Measurements from ENCODE around the gene CCDC159.

- TF ChIP-seq CTCF (IDR thresholded peaks at IDR 0.05) (peak in 1 of 7 experiments; percentile 13), POLR2A (IDR thresholded peaks at IDR 0.05) (no peak), POLR2AphosphoS5 (IDR thresholded peaks at IDR 0.05) (peak; percentile 44 to 78 (median 67))
These were observed 22.1 kb upstream of the CCDC159 start for GRCh38 chr19:11324079-11324661.
